Tibial nerve (tissue), 3 donors: Measurements from ENCODE around the gene BRAT1.

Source experiments
- CTCF ChIP-seq, 5 experiments: fragments of 200-600 bp in 3 of 5; fragments of 450-650 bp in 2 of 5; sonication (generic) in 3 of 5; IDR thresholded peaks; one replicate each; pipeline ENCODE4 v1.5.1; 2016 to 2019; ENCODE audit warnings: antibody characterized with exemption in 5 of 5, mild to moderate bottlenecking in 3 of 5, moderate library complexity in 2 of 5
- POLR2A ChIP-seq, 2 donors: fragments of 450-650 bp; IDR thresholded peaks; one replicate each; pipeline ENCODE4 v1.6.1; 2017; ENCODE audit warnings: antibody characterized with exemption in 2 of 2, mild to moderate bottlenecking in 2 of 2, moderate library complexity in 2 of 2

- TF ChIP-seq CTCF (IDR thresholded peaks at IDR 0.05) = no peak
- TF ChIP-seq POLR2A (IDR thresholded peaks at IDR 0.05) = no peak
These were observed 60.9 kb downstream of the BRAT1 start for GRCh38 chr7:2494191-2495130.
